Sigmoid colon (tissue), 7 donors: ENCODE data around the gene ADCY6. TPM values are rescaled to one million over a fixed set of nuclear protein-coding genes. Genes with fewer than 3 reads are reported as not detected.
A peak's percentile ranks its signal among the peaks of the same experiment; 100 is the strongest.

Experiments
- DNase-seq: peaks from one replicate; pipeline ENCODE4 v3.0.0-alpha.2; 2019
- H3K27ac ChIP-seq, 4 donors: fragments of 200-600 bp; sonication (generic); one replicate each; pipeline ENCODE4 v1.5.1; 2016 to 2019; ENCODE audit warnings: mild to moderate bottlenecking in 1 of 4
- H3K27me3 ChIP-seq, 3 donors: fragments of 200-600 bp; sonication (generic); one replicate each; pipeline ENCODE4 v1.5.1; 2019; ENCODE audit warnings: mild to moderate bottlenecking in 1 of 3
- H3K36me3 ChIP-seq, 4 donors: fragments of 200-600 bp; sonication (generic); one replicate each; pipeline ENCODE4 v1.5.1; 2016 to 2019
- H3K4me1 ChIP-seq, 4 donors: fragments of 200-600 bp; sonication (generic); one replicate each; pipeline ENCODE4 v1.5.1; 2017 to 2019
- H3K4me3 ChIP-seq, 4 donors: fragments of 200-600 bp; sonication (generic); one replicate each; pipeline ENCODE4 v1.5.1; 2017 to 2019; ENCODE audit warnings: mild to moderate bottlenecking in 2 of 4, moderate library complexity in 1 of 4
- H3K9me3 ChIP-seq, 4 donors: fragments of 200-600 bp in 3 of 4; sonication (generic) in 3 of 4; one replicate each; pipeline versions ENCODE4 v1.5.1 to v1.6.1; 2013 to 2019
- CTCF ChIP-seq, 4 experiments: fragments of 450-650 bp in 3 of 4; fragments of 200-600 bp in 1 of 4; IDR thresholded peaks; one replicate each; pipeline ENCODE4 v1.5.1; 2016 to 2019; ENCODE audit warnings: antibody characterized with exemption in 4 of 4, mild to moderate bottlenecking in 3 of 4, moderate library complexity in 2 of 4
- EP300 ChIP-seq, 4 donors: sonication (generic); formaldehyde crosslinking; IDR thresholded peaks; one replicate each; pipeline ENCODE4 v1.6.1; 2017; ENCODE audit warnings: antibody characterized with exemption in 4 of 4
- POLR2A ChIP-seq, 2 donors: fragments of 450-650 bp; IDR thresholded peaks; one replicate each; pipeline ENCODE4 v1.6.1; 2016; ENCODE audit warnings: antibody characterized with exemption in 2 of 2, mild to moderate bottlenecking in 2 of 2, moderate library complexity in 2 of 2
- POLR2AphosphoS5 ChIP-seq, 4 donors: sonication (generic); formaldehyde crosslinking; IDR thresholded peaks; one replicate each; pipeline ENCODE4 v1.6.1; 2017; ENCODE audit warnings: antibody characterized with exemption in 4 of 4
- WGBS, 2 donors: extraction: QIAGEN DNeasy Blood & Tissue Kit; methylation state at CpG; one replicate each; pipeline ENCODE4 v1.1.7; 2013; 5-methylcytosine and 5-hydroxymethylcytosine counted together
- intact Hi-C: fragments of 100-400 bp; cut with DNase I; formaldehyde crosslinking; loops from one replicate; pipeline ENCODE4 v1.15.1; 2023
- polyA plus RNA-seq, 3 donors: library from polyadenylated mRNA; stranded (reverse); fragments of 200-250 nt; gene quantifications; one replicate each; pipeline ENCODE4 v1.2.3, GENCODE V29; 2013
- total RNA-seq, 4 donors: library from RNA; depleted of rRNA; stranded (reverse); fragments of >200 nt; gene quantifications; one replicate each; pipeline ENCODE4 v1.1.0, GENCODE V29; 2016
- donor health status: healthy with polysubstance abuse.
- donor health status: Bipolar disorder and iron deficiency.
- donor health status: healthy.

The ADCY6 gene
- total and polyA plus RNA-seq, 7 donors = 10.2 to 52.5 (median 16.4) TPM

- no peak for DNase-seq
- H3K9me3 ChIP-seq = no peaks in the 10 kb centered on the region
- TF ChIP-seq CTCF (IDR thresholded peaks at IDR 0.05) (no peak), EP300 (IDR thresholded peaks at IDR 0.05) (no peak), POLR2AphosphoS5 (IDR thresholded peaks at IDR 0.05) (no peak), POLR2A (IDR thresholded peaks at IDR 0.05) (no peak)
- peaks cover 0 to 2% (median 0%) of the 10 kb centered on the region in 4 donors for H3K4me1 ChIP-seq
- no peaks in the 10 kb centered on the region for H3K27me3 ChIP-seq
- H3K27ac ChIP-seq = no peak overlapping the region
- no peak overlapping the region for H3K4me3 ChIP-seq
- intact Hi-C loops = no loop called here
- H3K36me3 ChIP-seq = no peaks in the 10 kb centered on the region
Measured at GRCh38 chr12:48758737-48759136, 30.2 kb downstream of the ADCY6 start.

DNA sequence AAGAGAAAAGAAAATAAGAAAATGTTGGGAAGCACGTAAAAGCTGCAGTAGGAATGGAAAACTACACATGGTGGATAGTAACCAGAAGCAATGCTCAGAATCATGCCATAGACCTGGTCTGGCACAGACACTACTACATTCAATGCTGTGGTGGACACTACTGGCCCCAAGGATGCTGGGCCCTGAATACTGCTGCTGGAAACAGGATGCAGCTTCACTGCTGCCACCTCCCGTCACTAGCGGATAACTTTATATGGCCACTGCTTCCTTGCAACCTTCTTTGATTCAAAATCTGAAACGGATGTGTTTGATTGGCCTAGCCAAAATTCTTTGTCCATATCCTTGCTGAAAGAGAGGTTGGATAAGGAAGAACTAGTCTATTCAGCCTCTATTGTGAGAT lies 30.7 kb downstream of the ADCY6 start:
- intact Hi-C loops = no loop called here
- no peak for TF ChIP-seq EP300 (IDR thresholded peaks at IDR 0.05)
- TF ChIP-seq CTCF (IDR thresholded peaks at IDR 0.05) = no peak
- TF ChIP-seq POLR2A (IDR thresholded peaks at IDR 0.05) = no peak
- TF ChIP-seq POLR2AphosphoS5 (IDR thresholded peaks at IDR 0.05) = no peak
- H3K4me1 ChIP-seq = peaks cover 0 to 4% (median 0%) of the 10 kb centered on the region in 4 donors
- H3K9me3 ChIP-seq = no peaks in the 10 kb centered on the region
- H3K27me3 ChIP-seq = no peaks in the 10 kb centered on the region
- H3K4me3 ChIP-seq = no peak overlapping the region
- no peak overlapping the region for H3K27ac ChIP-seq
- WGBS, 2 donors = 56 to 75% methylated on average over 4 of the region's 4 CpGs
- peak; percentile 27 for DNase-seq
- no peaks in the 10 kb centered on the region for H3K36me3 ChIP-seq

DNA sequence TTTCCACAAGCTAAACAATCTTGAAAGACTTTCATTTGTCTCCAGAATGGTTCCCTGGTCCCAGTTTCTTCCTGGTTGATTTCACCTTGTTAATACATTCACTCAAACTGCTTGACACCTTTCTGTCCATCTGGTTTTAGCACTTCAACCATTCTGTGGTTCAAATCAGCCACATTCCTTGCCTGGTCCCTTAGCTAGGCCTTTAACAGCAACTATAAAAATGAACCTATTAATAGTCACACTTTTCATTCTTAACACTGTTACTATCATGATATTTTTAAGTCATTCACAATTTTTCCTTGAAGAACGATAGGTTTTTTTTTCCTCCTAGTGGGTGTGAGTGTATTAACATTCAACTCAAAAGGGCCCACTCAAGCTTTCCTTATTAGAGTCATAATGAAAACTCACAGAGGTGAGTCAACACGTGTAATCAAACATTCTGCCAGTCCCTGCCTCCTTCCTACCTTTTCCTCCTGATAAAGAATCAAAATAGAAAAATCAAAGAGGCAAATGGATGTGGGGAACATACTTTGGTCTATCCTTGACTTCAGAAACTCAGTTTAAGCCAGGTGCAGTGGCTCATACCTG lies 38.0 kb downstream of the ADCY6 start:
- peaks cover 0 to 4% (median 0%) of the 10 kb centered on the region in 4 donors for H3K4me1 ChIP-seq
- 32 to 51% methylated on average over 2 of the region's 2 CpGs for WGBS, 2 donors
- no peaks in the 10 kb centered on the region for H3K9me3 ChIP-seq
- DNase-seq = no peak
- no peaks in the 10 kb centered on the region for H3K27me3 ChIP-seq
- no peak overlapping the region for H3K27ac ChIP-seq
- no peak for TF ChIP-seq POLR2AphosphoS5 (IDR thresholded peaks at IDR 0.05)
- no peak for TF ChIP-seq POLR2A (IDR thresholded peaks at IDR 0.05)
- TF ChIP-seq CTCF (IDR thresholded peaks at IDR 0.05) = no peak
- no peak for TF ChIP-seq EP300 (IDR thresholded peaks at IDR 0.05)
- intact Hi-C loops = no loop called here
- H3K4me3 ChIP-seq = no peak overlapping the region
- no peaks in the 10 kb centered on the region for H3K36me3 ChIP-seq

DNA sequence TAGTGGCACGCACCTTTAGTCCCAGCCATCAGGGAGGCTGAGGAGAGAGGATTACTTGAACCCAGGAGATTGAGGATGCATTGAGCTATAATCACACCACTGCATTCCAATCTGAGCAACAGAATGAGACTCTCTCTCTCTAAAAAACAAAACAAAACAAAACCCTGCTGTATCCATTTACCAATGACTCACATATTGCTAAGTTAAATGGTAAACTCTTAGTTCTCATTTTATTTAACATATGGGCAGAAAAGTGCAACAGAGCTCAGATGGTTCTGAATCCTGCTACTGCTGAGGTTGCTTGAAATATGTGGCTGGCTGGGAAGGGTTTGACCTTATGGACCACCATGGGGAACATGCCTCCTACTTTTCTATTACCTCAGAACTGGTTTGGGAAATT lies 38.7 kb downstream of the ADCY6 start:
- Histone ChIP-seq H3K36me3 (no peaks in the 10 kb centered on the region), H3K27ac (no peak overlapping the region), H3K4me1 (peaks cover 0 to 4% (median 0%) of the 10 kb centered on the region in 4 donors), H3K9me3 (no peaks in the 10 kb centered on the region), H3K27me3 (no peaks in the 10 kb centered on the region), H3K4me3 (no peak overlapping the region)
- intact Hi-C loops = no loop called here
- no peak for DNase-seq
- 96 to 98% methylated on average over 1 of the region's 1 CpG for WGBS, 2 donors
- no peak for TF ChIP-seq CTCF (IDR thresholded peaks at IDR 0.05)
- TF ChIP-seq POLR2A (IDR thresholded peaks at IDR 0.05) = no peak
- TF ChIP-seq POLR2AphosphoS5 (IDR thresholded peaks at IDR 0.05) = no peak
- TF ChIP-seq EP300 (IDR thresholded peaks at IDR 0.05) = no peak
